B cell (primary cell): ENCODE data around the gene FEZ2.

Source experiments
- EZH2 ChIP-seq: IDR thresholded peaks from 2 replicates; pipeline ENCODE4 v1.6.1; 2012; ENCODE audit warnings: borderline replicate concordance, low read depth, mild to moderate bottlenecking, moderate library complexity, low read length; ENCODE audit not compliant: insufficient read depth, poor library complexity, severe bottlenecking
- TF ChIP-seq, protein P1 (sequence below): fragments of 200-600 bp; IDR thresholded peaks from one replicate; pipeline ENCODE4 v1.8.0; 2022; ENCODE audit warnings: antibody characterized with exemption, mild to moderate bottlenecking

DNA sequence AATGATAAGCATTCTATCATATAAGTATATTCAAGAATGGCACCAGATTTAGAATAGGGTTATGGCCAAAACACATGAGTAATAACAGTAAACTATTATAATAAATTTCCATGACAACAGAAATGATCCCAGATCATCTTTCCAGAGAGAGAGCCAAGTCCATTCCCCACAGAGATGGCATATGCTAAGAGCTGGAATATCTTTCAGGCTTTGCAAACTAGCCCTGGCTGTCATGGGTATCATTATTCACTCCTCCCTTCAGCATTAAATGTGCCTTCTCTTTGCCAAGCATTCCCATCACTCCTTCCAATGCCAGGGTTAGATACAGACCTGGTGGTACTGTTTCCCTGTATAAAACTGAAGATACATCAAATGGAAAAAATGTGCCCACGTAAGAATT lies 10.9 kb downstream of the FEZ2 start:
- TF ChIP-seq, protein P1, sequence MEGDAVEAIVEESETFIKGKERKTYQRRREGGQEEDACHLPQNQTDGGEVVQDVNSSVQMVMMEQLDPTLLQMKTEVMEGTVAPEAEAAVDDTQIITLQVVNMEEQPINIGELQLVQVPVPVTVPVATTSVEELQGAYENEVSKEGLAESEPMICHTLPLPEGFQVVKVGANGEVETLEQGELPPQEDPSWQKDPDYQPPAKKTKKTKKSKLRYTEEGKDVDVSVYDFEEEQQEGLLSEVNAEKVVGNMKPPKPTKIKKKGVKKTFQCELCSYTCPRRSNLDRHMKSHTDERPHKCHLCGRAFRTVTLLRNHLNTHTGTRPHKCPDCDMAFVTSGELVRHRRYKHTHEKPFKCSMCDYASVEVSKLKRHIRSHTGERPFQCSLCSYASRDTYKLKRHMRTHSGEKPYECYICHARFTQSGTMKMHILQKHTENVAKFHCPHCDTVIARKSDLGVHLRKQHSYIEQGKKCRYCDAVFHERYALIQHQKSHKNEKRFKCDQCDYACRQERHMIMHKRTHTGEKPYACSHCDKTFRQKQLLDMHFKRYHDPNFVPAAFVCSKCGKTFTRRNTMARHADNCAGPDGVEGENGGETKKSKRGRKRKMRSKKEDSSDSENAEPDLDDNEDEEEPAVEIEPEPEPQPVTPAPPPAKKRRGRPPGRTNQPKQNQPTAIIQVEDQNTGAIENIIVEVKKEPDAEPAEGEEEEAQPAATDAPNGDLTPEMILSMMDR: no peak
- no peak for TF ChIP-seq EZH2
